ENCODE data around the gene VAMP4. TPM values are rescaled to one million over a fixed set of nuclear protein-coding genes. Genes with fewer than 3 reads are reported as not detected.
A peak's percentile ranks its signal among the peaks of the same experiment; 100 is the strongest.
"Not testable (repeated sequence)": the region's sequence is repeated elsewhere in the genome, so short reads cannot be mapped to it uniquely, and the experiment has no call there.

The VAMP4 gene
- total and polyA plus RNA-seq, 7 donors: 4.6 to 11.3 (median 7.6) TPM

GRCh38 chr1:171663854-171664575 lies 77.8 kb downstream of the VAMP4 start:
- WGBS, 3 donors: 56 to 75% (median 67%) methylated on average over 4 of the region's 4 CpGs
- TF ChIP-seq CTCF (IDR thresholded peaks at IDR 0.05): no peak
- Histone ChIP-seq H3K4me3 (no peak overlapping the region), H3K9me3 (no peaks in the 10 kb centered on the region), H3K36me3 (ENCODE audit: insufficient read depth in 1 of 2, low read depth in 1 of 2) (no peaks in the 10 kb centered on the region), H3K27me3 (ENCODE audit: insufficient read depth in 3 of 3, low read length in 2 of 3) (no peaks in the 10 kb centered on the region), H3K27ac (no peak overlapping the region), H3K4me1 (peaks cover 2% of the 10 kb centered on the region)
- ATAC-seq: no peak
- intact Hi-C loops (cut with DNase I): no loop called here
- no peak for DNase-seq

GRCh38 chr1:171663036-171663853 lies 78.6 kb downstream of the VAMP4 start:
- WGBS, 3 donors: 28 to 65% (median 37%) methylated on average over 7 of the region's 7 CpGs
- no peak for TF ChIP-seq CTCF (IDR thresholded peaks at IDR 0.05)
- Histone ChIP-seq H3K36me3 (ENCODE audit: insufficient read depth in 1 of 2, low read depth in 1 of 2) (no peaks in the 10 kb centered on the region), H3K27me3 (ENCODE audit: insufficient read depth in 3 of 3, low read length in 2 of 3) (no peaks in the 10 kb centered on the region), H3K9me3 (no peaks in the 10 kb centered on the region), H3K4me3 (no peak overlapping the region), H3K27ac (peak overlapping the region; percentile 27), H3K4me1 (peaks cover 2% of the 10 kb centered on the region)
- ATAC-seq (peak in 2 of 4 donors; percentile 39 to 41), DNase-seq (no peak)
- intact Hi-C loops (cut with DNase I): no loop called here

GRCh38 chr1:171661076-171661650 lies 80.7 kb downstream of the VAMP4 start:
- H3K4me3 ChIP-seq: no peak overlapping the region
- DNase-seq (no peak), ATAC-seq (no peak)
- no peaks in the 10 kb centered on the region for H3K27me3 ChIP-seq (ENCODE audit: insufficient read depth in 3 of 3, low read length in 2 of 3)
- 94 to 97% (median 94%) methylated on average over 5 of the region's 5 CpGs for whole genome bisulfite sequencing, 3 donors
- TF ChIP-seq CTCF (IDR thresholded peaks at IDR 0.05): no peak
- peaks cover 9% of the 10 kb centered on the region for H3K4me1 ChIP-seq
- H3K9me3 ChIP-seq: no peaks in the 10 kb centered on the region
- intact Hi-C loops (cut with DNase I): no loop called here
- H3K27ac ChIP-seq: no peak overlapping the region
- H3K36me3 ChIP-seq (ENCODE audit: insufficient read depth in 1 of 2, low read depth in 1 of 2): no peaks in the 10 kb centered on the region

GRCh38 chr1:171656206-171656605 lies 85.7 kb downstream of the VAMP4 start:
- H3K36me3 ChIP-seq (ENCODE audit: insufficient read depth in 1 of 2, low read depth in 1 of 2); intact Hi-C loops (cut with DNase I); ATAC-seq; H3K9me3 ChIP-seq; H3K27me3 ChIP-seq (ENCODE audit: insufficient read depth in 3 of 3, low read length in 2 of 3); H3K4me3 ChIP-seq; DNase-seq: not testable (repeated sequence)
- Histone ChIP-seq H3K27ac (peak overlapping the region; percentile 74), H3K4me1 (peaks cover 25% of the 10 kb centered on the region)
- 92 to 94% (median 93%) methylated on average over 9 of the region's 9 CpGs for WGBS, 3 donors

GRCh38 chr1:171655746-171656116 lies 86.1 kb downstream of the VAMP4 start:
- no peak for TF ChIP-seq CTCF (IDR thresholded peaks at IDR 0.05)
- WGBS, 3 donors: 60 to 64% (median 61%) methylated on average over 6 of the region's 6 CpGs
- Histone ChIP-seq H3K4me1 (peaks cover 25% of the 10 kb centered on the region), H3K9me3 (no peaks in the 10 kb centered on the region), H3K27me3 (ENCODE audit: insufficient read depth in 3 of 3, low read length in 2 of 3) (no peaks in the 10 kb centered on the region), H3K36me3 (ENCODE audit: insufficient read depth in 1 of 2, low read depth in 1 of 2) (no peaks in the 10 kb centered on the region), H3K4me3 (peak overlapping the region; percentile 25), H3K27ac (peak overlapping the region; percentile 74)
- ATAC-seq (no peak), DNase-seq (no peak)
- intact Hi-C loops (cut with DNase I): no loop called here

All from psoas muscle (tissue), 8 donors.